Measurements from ENCODE around the gene DLEC1. TPM values are rescaled to one million over a fixed set of nuclear protein-coding genes. Genes with fewer than 3 reads are reported as not detected.

The DLEC1 gene
- total RNA-seq, 2 donors from 2014 or later: 0.14 to 0.35 TPM

DNA sequence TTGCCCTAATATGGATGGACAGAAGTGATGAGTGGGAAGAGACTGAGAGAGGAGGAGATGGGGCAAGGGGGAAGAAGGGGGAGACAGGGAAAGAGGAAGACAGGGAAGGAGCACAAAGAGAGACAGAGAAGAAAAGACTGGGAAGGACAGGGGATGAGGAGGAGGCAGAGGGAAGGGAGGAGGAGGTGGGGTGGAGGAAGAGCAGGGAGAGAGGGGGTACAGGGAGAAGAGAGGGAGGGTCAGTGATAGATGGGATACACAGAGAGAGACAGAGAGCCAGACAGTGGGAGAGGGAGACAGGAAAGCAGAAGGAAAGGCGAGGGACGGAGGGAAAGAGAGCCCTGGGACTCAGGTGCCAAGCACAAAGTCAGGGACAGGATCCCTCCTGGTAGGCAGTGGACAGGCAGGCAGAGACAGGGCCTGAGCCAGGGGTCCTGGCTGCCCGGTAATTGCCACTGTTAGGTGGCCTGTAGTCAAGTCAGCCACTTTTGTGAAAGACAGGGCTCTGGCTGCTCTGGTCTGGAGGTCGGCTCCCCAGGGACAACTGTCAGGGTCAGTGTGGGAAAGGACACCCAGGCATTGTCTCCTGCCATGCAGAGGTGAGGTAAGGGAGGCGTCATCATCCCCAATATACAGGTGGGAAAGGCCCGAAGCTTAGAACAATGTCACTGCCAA is 38.6 kb upstream of the DLEC1 start:
- DNase-seq (ENCODE audit: low spot score) (no peak), ATAC-seq (ENCODE audit: insufficient number of reproducible peaks, low FRiP score, low read depth) (no peak)
- no peaks in the 10 kb centered on the region for H3K27me3 ChIP-seq (replicated peaks; ENCODE audit: insufficient read depth)
- no peak overlapping the region for H3K27ac ChIP-seq
- no peak overlapping the region for H3K4me3 ChIP-seq
- peaks cover 4 to 38% of the 10 kb centered on the region in 2 donors for H3K4me1 ChIP-seq (ENCODE audit: control insufficient read depth in 1 of 2, low read depth in 2 of 2)
- TF ChIP-seq, protein P1, sequence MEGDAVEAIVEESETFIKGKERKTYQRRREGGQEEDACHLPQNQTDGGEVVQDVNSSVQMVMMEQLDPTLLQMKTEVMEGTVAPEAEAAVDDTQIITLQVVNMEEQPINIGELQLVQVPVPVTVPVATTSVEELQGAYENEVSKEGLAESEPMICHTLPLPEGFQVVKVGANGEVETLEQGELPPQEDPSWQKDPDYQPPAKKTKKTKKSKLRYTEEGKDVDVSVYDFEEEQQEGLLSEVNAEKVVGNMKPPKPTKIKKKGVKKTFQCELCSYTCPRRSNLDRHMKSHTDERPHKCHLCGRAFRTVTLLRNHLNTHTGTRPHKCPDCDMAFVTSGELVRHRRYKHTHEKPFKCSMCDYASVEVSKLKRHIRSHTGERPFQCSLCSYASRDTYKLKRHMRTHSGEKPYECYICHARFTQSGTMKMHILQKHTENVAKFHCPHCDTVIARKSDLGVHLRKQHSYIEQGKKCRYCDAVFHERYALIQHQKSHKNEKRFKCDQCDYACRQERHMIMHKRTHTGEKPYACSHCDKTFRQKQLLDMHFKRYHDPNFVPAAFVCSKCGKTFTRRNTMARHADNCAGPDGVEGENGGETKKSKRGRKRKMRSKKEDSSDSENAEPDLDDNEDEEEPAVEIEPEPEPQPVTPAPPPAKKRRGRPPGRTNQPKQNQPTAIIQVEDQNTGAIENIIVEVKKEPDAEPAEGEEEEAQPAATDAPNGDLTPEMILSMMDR (IDR thresholded peaks at IDR 0.05): no peak
- no peaks in the 10 kb centered on the region for H3K9me3 ChIP-seq
- H3K36me3 ChIP-seq: no peaks in the 10 kb centered on the region

DNA sequence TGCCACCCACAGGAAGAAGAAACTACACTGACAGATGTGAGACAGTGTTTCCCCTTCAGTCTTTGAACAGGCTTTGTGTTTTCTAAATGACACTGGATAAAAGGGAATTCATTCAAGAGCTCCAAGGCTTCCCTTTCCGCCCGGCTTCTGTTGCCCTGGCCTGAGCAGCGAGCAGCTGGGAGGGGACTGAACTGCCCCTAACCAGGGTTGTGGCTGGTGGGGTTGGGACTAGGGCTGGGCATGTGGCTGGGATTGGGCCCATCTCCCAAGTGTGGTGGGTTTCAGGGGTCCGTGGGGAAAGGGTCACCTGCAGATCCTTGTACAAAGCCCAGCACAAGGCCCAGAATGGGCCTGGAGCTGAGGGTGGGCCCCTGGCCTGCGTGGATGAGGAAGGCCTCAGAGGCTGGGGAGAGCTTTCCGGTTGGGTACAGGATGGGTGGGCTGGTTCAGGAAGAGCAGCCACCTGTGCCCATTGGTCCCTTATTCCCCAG is 38.0 kb upstream of the DLEC1 start:
- Histone ChIP-seq H3K36me3 (peaks cover 4% of the 10 kb centered on the region), H3K27ac (no peak overlapping the region), H3K27me3 (replicated peaks; ENCODE audit: insufficient read depth) (no peaks in the 10 kb centered on the region), H3K9me3 (no peaks in the 10 kb centered on the region), H3K4me1 (ENCODE audit: control insufficient read depth in 1 of 2, low read depth in 2 of 2) (peaks cover 4 to 38% of the 10 kb centered on the region in 2 donors), H3K4me3 (no peak overlapping the region)
- ATAC-seq (ENCODE audit: insufficient number of reproducible peaks, low FRiP score, low read depth) (no peak), DNase-seq (ENCODE audit: low spot score) (no peak)
- TF ChIP-seq, protein P1 (IDR thresholded peaks at IDR 0.05): no peak

DNA sequence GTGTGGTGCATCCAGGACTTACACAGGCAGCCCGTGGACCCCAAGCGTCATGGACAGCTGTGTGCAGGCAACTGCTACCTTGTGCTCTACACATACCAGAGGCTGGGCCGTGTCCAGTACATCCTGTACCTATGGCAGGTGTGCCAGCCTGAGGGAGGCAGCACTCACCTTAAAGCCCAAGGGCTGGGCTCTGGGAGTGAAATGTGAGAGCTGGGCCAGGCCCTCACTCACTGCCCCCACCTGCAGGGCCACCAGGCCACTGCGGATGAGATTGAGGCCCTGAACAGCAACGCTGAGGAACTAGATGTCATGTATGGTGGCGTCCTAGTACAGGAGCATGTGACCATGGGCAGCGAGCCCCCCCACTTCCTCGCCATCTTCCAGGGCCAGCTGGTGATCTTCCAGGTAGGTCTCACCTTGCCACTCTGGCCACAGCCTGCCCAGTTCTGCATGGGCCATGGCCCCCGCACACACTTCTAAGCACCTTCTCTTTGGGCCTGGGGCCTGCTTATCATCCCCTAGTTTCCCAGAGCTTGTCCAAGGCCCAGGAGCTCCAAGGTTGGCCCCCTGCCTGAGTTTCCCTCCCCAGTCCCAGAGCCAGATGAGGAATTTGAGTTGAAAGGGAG is 37.4 kb upstream of the DLEC1 start:
- H3K27me3 ChIP-seq (replicated peaks; ENCODE audit: insufficient read depth): no peaks in the 10 kb centered on the region
- no peaks in the 10 kb centered on the region for H3K9me3 ChIP-seq
- H3K27ac ChIP-seq: no peak overlapping the region
- H3K4me3 ChIP-seq: no peak overlapping the region
- peaks cover 4 to 38% of the 10 kb centered on the region in 2 donors for H3K4me1 ChIP-seq (ENCODE audit: control insufficient read depth in 1 of 2, low read depth in 2 of 2)
- no peak for DNase-seq (ENCODE audit: low spot score)
- H3K36me3 ChIP-seq: peaks cover 10% of the 10 kb centered on the region
- TF ChIP-seq, protein P1 (IDR thresholded peaks at IDR 0.05): no peak
- ATAC-seq (ENCODE audit: insufficient number of reproducible peaks, low FRiP score, low read depth): no peak

DNA sequence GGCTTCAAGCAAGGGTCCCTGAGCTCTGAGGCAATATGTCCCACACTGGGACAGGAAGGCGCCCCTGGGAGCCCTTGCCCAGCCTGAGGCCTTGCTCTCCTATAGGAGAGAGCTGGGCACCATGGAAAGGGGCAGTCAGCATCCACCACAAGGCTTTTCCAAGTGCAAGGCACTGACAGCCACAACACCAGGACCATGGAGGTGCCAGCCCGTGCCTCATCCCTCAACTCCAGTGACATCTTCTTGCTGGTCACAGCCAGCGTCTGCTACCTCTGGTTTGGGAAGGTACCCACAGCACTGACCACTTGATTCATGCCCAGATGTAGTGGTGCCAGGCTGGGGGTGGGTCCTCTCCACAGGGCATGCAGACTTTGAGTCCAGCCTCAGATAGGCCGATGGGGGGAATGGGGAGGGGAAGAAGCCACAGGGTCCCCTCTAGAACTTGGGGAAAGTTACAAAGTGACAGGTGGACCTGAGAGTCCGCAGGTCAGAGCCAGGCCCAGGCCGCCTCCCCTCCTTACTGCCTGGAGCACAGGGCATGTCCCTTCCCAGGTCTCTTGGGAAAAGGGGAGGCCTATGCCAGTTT is 36.6 kb upstream of the DLEC1 start:
- no peak for DNase-seq (ENCODE audit: low spot score)
- peaks cover 12% of the 10 kb centered on the region for H3K36me3 ChIP-seq
- H3K27ac ChIP-seq: no peak overlapping the region
- no peaks in the 10 kb centered on the region for H3K27me3 ChIP-seq (replicated peaks; ENCODE audit: insufficient read depth)
- peaks cover 4 to 38% of the 10 kb centered on the region in 2 donors for H3K4me1 ChIP-seq (ENCODE audit: control insufficient read depth in 1 of 2, low read depth in 2 of 2)
- no peaks in the 10 kb centered on the region for H3K9me3 ChIP-seq
- no peak for ATAC-seq (ENCODE audit: insufficient number of reproducible peaks, low FRiP score, low read depth)
- no peak overlapping the region for H3K4me3 ChIP-seq
- TF ChIP-seq, protein P1 (IDR thresholded peaks at IDR 0.05): no peak

DNA sequence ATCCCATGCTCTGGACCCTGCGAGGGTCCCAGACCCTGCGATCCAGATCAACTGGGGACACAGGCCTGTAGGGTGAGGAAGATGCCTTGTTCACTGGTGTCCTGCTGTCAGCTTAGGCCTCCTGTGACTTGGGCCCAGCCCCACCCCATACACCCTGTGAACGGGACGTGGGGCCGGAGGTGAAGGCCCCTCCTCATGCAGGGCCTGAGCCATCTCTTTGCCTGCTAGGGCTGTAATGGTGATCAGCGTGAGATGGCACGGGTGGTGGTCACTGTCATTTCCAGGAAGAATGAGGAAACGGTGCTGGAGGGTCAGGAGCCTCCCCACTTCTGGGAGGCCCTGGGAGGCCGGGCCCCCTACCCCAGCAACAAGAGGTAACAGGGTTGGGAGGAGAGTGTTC is 36.1 kb upstream of the DLEC1 start:
- H3K27ac ChIP-seq: no peak overlapping the region

More for the DNA sequence above, 36.1 kb upstream of the DLEC1 start:
- no peak for ATAC-seq (ENCODE audit: insufficient number of reproducible peaks, low FRiP score, low read depth)
- Histone ChIP-seq H3K9me3 (no peaks in the 10 kb centered on the region), H3K4me3 (no peak overlapping the region), H3K36me3 (peaks cover 16% of the 10 kb centered on the region), H3K27me3 (replicated peaks; ENCODE audit: insufficient read depth) (no peaks in the 10 kb centered on the region), H3K4me1 (ENCODE audit: control insufficient read depth in 1 of 2, low read depth in 2 of 2) (peaks cover 4 to 36% of the 10 kb centered on the region in 2 donors)
- DNase-seq (ENCODE audit: low spot score): no peak
- TF ChIP-seq, protein P1 (IDR thresholded peaks at IDR 0.05): no peak

All from thoracic aorta (tissue), 2 donors.